HG02943 (cell line): ENCODE measurements around the gene HIC2.
"Not testable (repeated sequence)": the region's sequence is repeated elsewhere in the genome, so short reads cannot be mapped to it uniquely, and the experiment has no call there.

Source experiments
- ATAC-seq: cut with Tn5 transposase; IDR thresholded peaks from one replicate; pipeline ENCODE4 v1.9.1; 2021; ENCODE audit warnings: mild to moderate bottlenecking, low read depth, moderate library complexity; ENCODE audit not compliant: unreplicated experiment

Gene HIC2

DNA sequence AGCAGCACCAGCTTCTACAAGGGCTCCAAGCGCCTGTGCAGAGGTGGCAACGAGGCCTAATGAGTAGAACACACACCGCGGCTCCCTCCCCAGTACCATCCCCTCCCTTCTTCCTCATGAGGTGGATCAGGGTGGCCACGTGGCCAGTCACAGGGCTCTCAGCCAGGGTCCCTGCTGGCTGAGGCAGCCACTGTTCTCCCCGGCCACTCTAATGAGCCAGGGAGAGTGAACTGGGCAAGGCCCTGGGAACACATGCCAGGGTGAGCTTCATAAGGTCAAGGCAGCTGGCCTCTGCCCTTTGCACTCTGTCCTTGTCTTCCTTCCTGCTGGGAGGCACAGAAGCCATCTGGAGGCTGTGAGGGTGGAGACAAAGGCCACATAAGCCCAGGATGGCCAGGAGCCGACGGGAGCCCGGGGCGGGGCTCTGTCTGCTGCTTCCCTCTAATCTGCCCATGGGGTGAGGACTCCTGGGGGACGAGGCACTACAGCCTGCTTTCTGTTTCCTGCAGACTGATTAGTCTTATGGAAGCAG is 72.0 kb downstream of the HIC2 start:
- ATAC-seq, result not testable (repeated sequence)

DNA sequence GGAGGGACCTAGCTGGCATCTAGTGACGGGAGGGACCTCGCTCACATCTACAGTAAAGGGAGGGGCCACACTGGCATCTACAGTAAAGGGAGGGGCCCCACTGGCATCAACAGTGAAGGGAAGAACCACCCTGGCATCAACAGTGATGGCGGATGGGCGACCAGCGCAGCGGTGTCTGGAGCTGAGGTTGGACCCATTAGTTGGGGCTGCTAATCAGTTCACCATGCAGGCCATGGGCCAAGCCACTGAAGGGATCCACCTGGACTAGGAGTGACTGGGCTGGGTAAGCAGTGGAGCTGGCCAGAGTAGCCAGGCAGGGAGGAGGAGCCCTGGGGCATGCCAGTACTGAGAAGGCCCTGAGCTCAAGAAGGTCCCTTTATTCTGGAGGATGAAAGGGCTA is 73.4 kb downstream of the HIC2 start:
- ATAC-seq, result not testable (repeated sequence)

DNA sequence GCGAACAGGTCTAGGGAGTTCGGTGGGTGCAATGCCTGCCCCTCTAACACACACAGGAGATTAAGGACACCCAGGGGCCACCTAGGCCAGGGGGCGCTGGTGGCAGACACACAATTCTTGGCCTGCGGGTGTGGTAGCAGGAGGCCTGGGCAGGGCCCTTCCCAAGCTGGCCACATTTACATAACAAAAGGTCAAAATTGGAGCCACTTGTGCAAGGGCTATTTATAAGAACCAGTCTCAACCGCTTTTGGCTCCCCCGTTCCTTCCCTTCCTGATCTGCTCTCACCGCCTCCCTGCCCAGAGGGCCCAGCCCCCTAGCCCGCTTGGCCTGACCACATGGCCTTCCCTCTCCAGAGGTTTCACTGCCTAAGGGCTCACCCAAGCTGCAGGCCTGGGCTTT is 75.1 kb downstream of the HIC2 start:
- ATAC-seq, result not testable (repeated sequence)

GRCh38 chr22:21493789-21494782 is 76.9 kb downstream of the HIC2 start:
- ATAC-seq, result not testable (repeated sequence)

- not testable (repeated sequence) for ATAC-seq
Observed at GRCh38 chr22:21497984-21498383, 80.8 kb downstream of the HIC2 start.

GRCh38 chr22:21498489-21498888 is 81.3 kb downstream of the HIC2 start:
- ATAC-seq, result not testable (repeated sequence)

GRCh38 chr22:21499623-21500506 is 82.7 kb downstream of the HIC2 start:
- ATAC-seq, result not testable (repeated sequence)
